GM12875 (cell line): Measurements from ENCODE around the gene NFIC.

Source experiments
- H3K4me3 ChIP-seq: one replicate; pipeline ENCODE4 v1.5.1; 2011; ENCODE audit warnings: low read depth, low read length, control low read depth
- CTCF ChIP-seq: IDR thresholded peaks from 2 replicates; pipeline ENCODE4 v1.5.1; 2011; ENCODE audit warnings: low read depth, mild to moderate bottlenecking, control low read depth, inconsistent platforms, low read length, moderate library complexity, borderline replicate concordance; ENCODE audit not compliant: insufficient read depth

The NFIC gene

GRCh38 chr19:3361384-3362216 is 4.8 kb upstream of the NFIC start:
- TF ChIP-seq CTCF = no peak
- H3K4me3 ChIP-seq = peak overlapping the region; percentile 82

GRCh38 chr19:3362217-3362906 is 4.0 kb upstream of the NFIC start:
- H3K4me3 ChIP-seq = no peak overlapping the region
- no peak for TF ChIP-seq CTCF

- H3K4me3 ChIP-seq = no peak overlapping the region
- TF ChIP-seq CTCF = no peak
Measured at GRCh38 chr19:3363841-3364500, 2.4 kb upstream of the NFIC start.

GRCh38 chr19:3364501-3364858 is 1.9 kb upstream of the NFIC start:
- no peak for TF ChIP-seq CTCF
- H3K4me3 ChIP-seq = no peak overlapping the region

- TF ChIP-seq CTCF = no peak
- H3K4me3 ChIP-seq = peak overlapping the region; percentile 78
Measured at GRCh38 chr19:3365093-3365835, 1.1 kb upstream of the NFIC start.

- TF ChIP-seq CTCF = no peak
- H3K4me3 ChIP-seq = peak overlapping the region; percentile 78
Measured at GRCh38 chr19:3366753-3367627, 607 bp downstream of the NFIC start.
